SK-N-SH treated with all-trans-retinoic acid at 6 μM for 48 hours (cell line): ENCODE data around the gene DTX1.

Source experiments
- ATAC-seq: fragments of 200-7000 bp; cut with Tn5 transposase; 3 replicates; pipeline ENCODE4 v1.9.1; 2020; ENCODE audit warnings: mild to moderate bottlenecking, moderate library complexity
- BACH2 ChIP-seq: fragments of 250-450 bp; sonication (Bioruptor Pico); IDR thresholded peaks from 2 replicates; pipeline ENCODE4 v1.9.0; 2021; ENCODE audit warnings: mild to moderate bottlenecking, borderline replicate concordance
- CSDC2 ChIP-seq: fragments of 250-450 bp; sonication (Bioruptor Pico); IDR thresholded peaks from 2 replicates; pipeline ENCODE4 v1.5.0; 2020; ENCODE audit warnings: mild to moderate bottlenecking, moderate library complexity
- ESRRG ChIP-seq: fragments of 250-450 bp; sonication (Bioruptor Pico); IDR thresholded peaks from 2 replicates; pipeline ENCODE4 v1.6.1; 2021; ENCODE audit warnings: mild to moderate bottlenecking
- GLIS3 ChIP-seq: fragments of 250-450 bp; sonication (Bioruptor Pico); IDR thresholded peaks from 2 replicates; pipeline ENCODE4 v1.5.0; 2020; ENCODE audit warnings: mild to moderate bottlenecking, moderate library complexity
- ISL1 ChIP-seq: fragments of 250-450 bp; sonication (Bioruptor Pico); IDR thresholded peaks from 2 replicates; pipeline ENCODE4 v2.1.2; 2022; ENCODE audit warnings: mild to moderate bottlenecking, moderate library complexity
- PPARA ChIP-seq: fragments of 250-450 bp; sonication (Bioruptor Pico); IDR thresholded peaks from 2 replicates; pipeline ENCODE4 v1.5.0; 2020; ENCODE audit warnings: mild to moderate bottlenecking, borderline replicate concordance
- RARB ChIP-seq: fragments of 250-450 bp; sonication (Bioruptor Pico); IDR thresholded peaks from 2 replicates; pipeline ENCODE4 v1.8.0; 2021; ENCODE audit warnings: mild to moderate bottlenecking, moderate library complexity
- SNAI2 ChIP-seq: fragments of 250-450 bp; sonication (Bioruptor Pico); IDR thresholded peaks from 2 replicates; pipeline ENCODE4 v1.5.0; 2020; ENCODE audit warnings: mild to moderate bottlenecking, moderate library complexity
- TCF4 ChIP-seq: fragments of 250-450 bp; sonication (Bioruptor Pico); IDR thresholded peaks from 2 replicates; pipeline ENCODE4 v1.8.0; 2021; ENCODE audit warnings: mild to moderate bottlenecking, moderate library complexity, borderline replicate concordance
- TOX ChIP-seq: fragments of 250-450 bp; sonication (Bioruptor Pico); IDR thresholded peaks from 2 replicates; pipeline ENCODE4 v1.8.0; 2021; ENCODE audit warnings: mild to moderate bottlenecking, moderate library complexity, borderline replicate concordance
- ZC3H10 ChIP-seq: fragments of 250-450 bp; sonication (Bioruptor Pico); IDR thresholded peaks from 2 replicates; pipeline ENCODE4 v1.5.1; 2021; ENCODE audit warnings: mild to moderate bottlenecking, moderate library complexity
- ZFP3 ChIP-seq: fragments of 250-450 bp; sonication (Bioruptor Pico); IDR thresholded peaks from 2 replicates; pipeline ENCODE4 v1.5.0; 2020; ENCODE audit warnings: mild to moderate bottlenecking, moderate library complexity
- ZFP30 ChIP-seq: fragments of 450-650 bp; formaldehyde crosslinking; IDR thresholded peaks from 2 replicates; pipeline ENCODE4 v1.5.0; 2022; ENCODE audit warnings: mild to moderate bottlenecking, moderate library complexity
- ZNF565 ChIP-seq: fragments of 450-650 bp; formaldehyde crosslinking; conservative IDR thresholded peaks from 2 replicates; pipeline ENCODE4 v1.5.0; 2020; ENCODE audit warnings: low read depth, mild to moderate bottlenecking, moderate library complexity
- ZNF70 ChIP-seq: fragments of 450-650 bp; formaldehyde crosslinking; IDR thresholded peaks from 2 replicates; pipeline ENCODE4 v1.5.0; 2020; ENCODE audit warnings: mild to moderate bottlenecking, moderate library complexity
- ZNF8 ChIP-seq: fragments of 450-650 bp; formaldehyde crosslinking; IDR thresholded peaks from 2 replicates; pipeline ENCODE4 v1.5.0; 2020; ENCODE audit warnings: mild to moderate bottlenecking, moderate library complexity
- TF ChIP-seq, protein P1 (sequence below): fragments of 250-450 bp; sonication (Bioruptor Pico); IDR thresholded peaks from 2 replicates; pipeline ENCODE4 v1.8.0; 2020; ENCODE audit warnings: mild to moderate bottlenecking, moderate library complexity, borderline replicate concordance
- TF ChIP-seq, protein P2 (sequence below): fragments of 250-450 bp; sonication (Bioruptor Pico); IDR thresholded peaks from 2 replicates; pipeline ENCODE4 v1.5.1; 2021; ENCODE audit warnings: mild to moderate bottlenecking, moderate library complexity
- TF ChIP-seq, protein P3 (sequence below): fragments of 250-450 bp; sonication (Bioruptor Pico); IDR thresholded peaks from 2 replicates; pipeline ENCODE4 v1.5.1; 2020; ENCODE audit warnings: low read depth, mild to moderate bottlenecking, moderate library complexity
- TF ChIP-seq, protein P4 (sequence below): fragments of 250-450 bp; sonication (Bioruptor Pico); IDR thresholded peaks from 2 replicates; pipeline ENCODE4 v1.5.0; 2020; ENCODE audit warnings: mild to moderate bottlenecking, moderate library complexity

Gene DTX1

DNA sequence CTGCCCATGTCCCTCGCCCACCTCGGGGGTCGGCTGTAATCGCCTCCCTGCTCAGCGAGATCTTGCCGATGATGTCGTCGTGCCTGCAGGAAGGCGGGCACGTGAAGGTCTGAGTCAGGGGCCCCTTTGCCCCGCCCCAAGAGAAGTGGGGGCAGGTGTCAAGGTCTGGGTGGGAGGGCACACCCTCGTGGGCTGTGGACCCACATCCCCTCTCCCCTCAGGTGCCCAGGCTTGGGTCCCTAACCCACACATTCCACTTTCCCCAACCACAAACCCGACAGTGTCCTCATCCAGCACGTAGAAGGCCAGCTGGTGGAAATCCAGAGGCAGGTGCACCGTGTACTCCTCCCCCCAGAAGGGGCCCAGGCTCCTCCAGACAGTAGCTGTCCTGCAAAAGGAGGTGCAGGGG is 71.3 kb downstream of the DTX1 start:
- no peak for TF ChIP-seq SNAI2 (CRISPR knock-in tag)
- TF ChIP-seq, protein P1, sequence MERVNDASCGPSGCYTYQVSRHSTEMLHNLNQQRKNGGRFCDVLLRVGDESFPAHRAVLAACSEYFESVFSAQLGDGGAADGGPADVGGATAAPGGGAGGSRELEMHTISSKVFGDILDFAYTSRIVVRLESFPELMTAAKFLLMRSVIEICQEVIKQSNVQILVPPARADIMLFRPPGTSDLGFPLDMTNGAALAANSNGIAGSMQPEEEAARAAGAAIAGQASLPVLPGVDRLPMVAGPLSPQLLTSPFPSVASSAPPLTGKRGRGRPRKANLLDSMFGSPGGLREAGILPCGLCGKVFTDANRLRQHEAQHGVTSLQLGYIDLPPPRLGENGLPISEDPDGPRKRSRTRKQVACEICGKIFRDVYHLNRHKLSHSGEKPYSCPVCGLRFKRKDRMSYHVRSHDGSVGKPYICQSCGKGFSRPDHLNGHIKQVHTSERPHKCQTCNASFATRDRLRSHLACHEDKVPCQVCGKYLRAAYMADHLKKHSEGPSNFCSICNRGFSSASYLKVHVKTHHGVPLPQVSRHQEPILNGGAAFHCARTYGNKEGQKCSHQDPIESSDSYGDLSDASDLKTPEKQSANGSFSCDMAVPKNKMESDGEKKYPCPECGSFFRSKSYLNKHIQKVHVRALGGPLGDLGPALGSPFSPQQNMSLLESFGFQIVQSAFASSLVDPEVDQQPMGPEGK = no peak
- TF ChIP-seq ISL1 (CRISPR knock-in tag) = no peak
- TF ChIP-seq TCF4 = no peak
- TF ChIP-seq ZNF8 = no peak
- no peak for ATAC-seq

DNA sequence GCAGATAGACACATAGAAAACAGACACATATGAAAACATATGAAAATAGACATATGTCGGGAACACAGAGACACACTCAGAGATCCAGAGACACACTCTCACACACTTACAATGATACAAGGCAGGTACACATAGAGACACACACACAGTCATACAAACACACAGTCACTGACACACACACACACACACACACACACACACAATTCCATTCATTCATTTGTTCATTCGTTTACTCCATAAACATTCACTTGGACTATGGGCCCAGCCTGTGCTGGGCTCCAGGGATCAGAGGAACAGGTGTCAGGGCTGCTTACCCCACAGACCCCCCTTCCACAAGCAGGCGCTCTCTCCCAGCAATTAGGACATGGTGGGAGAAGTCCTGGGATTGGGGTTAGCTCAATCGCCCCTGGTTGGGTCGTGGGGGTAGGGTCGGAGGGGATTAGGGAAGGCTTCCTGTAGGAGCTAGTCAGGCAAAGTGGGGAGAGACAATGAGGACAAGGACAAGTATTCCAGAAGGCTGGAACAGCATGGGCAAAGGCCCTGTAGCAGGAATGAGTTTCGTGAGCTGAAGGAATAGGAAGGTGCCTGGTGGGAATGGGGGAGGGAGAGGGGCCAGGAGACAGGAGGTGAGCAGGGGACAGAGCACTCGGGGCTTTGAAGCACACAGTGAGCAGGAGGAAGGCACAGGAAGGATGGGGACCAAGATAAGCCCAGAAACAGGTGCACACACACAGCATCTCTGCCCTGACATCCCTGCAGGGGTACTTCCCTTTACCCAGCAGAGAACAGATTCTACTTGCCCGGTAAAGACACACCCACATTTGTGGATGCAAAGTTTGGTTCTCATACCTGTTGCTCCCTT is 72.5 kb downstream of the DTX1 start:
- TF ChIP-seq ZFP30 (no peak), CSDC2 (CRISPR knock-in tag) (no peak), BACH2 (CRISPR knock-in tag) (no peak), GLIS3 (no peak)
- ATAC-seq = no peak

DNA sequence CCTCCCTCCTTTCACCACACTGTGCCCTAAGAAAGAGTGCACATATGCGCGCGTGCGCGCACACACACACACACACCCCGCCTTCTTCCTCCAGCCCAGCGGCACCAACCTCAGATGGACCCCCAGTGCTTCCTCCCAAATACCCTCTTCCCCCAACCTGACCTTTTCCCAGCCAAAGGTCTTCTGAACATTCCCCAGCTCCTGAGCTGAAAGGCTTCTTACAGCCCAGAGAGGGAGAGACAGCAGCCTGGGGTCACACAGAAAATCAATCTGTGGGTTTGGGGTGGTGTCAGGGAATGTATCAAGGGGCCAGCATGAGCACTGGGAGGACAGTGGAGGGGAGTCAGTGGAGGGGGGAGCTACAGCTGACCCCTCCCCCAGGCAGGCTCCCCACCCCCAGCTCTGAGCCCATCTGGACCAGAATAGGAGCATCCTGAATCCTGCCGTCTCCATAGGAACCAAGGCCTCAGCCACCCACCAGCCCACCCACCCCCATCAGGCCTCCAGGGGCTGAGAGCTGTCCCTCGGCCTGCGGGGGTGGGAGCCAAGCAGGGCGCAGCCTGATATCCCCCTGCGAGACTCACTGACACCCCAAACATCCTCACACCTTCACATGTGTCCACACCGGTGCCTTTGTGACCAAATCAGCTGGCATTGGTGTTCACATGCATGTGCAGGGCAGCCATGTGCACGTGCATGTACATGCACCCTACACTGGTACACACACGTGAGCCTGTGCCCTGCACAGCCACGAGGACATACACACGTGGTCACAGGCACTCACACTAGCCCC is 73.3 kb downstream of the DTX1 start:
- TF ChIP-seq ZNF565 (CRISPR knock-in tag) (no peak), TCF4 (no peak), ZFP3 (CRISPR knock-in tag) (no peak), TOX (CRISPR knock-in tag) (no peak), RARB (no peak), GLIS3 (no peak), ZNF70 (no peak), ISL1 (CRISPR knock-in tag) (no peak), ZFP30 (no peak)
- TF ChIP-seq, protein P2, sequence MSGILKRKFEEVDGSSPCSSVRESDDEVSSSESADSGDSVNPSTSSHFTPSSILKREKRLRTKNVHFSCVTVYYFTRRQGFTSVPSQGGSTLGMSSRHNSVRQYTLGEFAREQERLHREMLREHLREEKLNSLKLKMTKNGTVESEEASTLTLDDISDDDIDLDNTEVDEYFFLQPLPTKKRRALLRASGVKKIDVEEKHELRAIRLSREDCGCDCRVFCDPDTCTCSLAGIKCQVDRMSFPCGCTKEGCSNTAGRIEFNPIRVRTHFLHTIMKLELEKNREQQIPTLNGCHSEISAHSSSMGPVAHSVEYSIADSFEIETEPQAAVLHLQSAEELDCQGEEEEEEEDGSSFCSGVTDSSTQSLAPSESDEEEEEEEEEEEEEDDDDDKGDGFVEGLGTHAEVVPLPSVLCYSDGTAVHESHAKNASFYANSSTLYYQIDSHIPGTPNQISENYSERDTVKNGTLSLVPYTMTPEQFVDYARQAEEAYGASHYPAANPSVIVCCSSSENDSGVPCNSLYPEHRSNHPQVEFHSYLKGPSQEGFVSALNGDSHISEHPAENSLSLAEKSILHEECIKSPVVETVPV (CRISPR knock-in tag) = no peak
- ATAC-seq = no peak

DNA sequence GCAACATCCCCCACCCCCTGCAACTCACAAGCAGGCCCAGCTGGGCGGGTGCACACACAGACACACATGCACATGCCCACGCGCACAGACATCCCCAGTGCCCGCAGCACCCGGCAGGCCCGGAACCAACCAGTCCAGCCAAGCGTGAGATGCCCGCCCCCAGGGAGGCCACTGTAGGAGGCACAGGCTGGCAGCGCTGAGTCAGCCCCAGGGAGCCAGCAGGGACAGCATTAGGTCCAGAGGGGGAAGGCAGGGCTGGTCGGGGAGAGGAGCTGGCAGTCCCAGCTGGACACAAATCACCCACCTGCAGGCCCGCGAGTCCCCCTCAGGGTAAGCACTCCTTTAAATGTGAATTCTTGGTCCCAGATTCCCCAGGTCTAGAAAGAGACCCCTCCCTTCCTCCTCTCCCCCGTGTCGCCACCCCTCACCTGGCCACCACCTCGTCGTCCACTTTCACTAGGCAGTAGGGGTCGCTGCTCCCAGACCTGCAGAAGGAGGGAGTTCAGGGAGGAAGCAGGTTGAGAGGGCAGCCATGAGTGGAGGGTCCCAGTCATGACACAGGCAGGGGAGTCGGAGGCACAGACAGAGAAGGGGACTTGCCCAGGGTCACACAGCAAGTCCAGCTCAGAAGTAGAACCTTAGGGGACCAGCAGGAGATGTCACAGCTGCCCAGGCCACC is 74.1 kb downstream of the DTX1 start:
- TF ChIP-seq, protein P3, sequence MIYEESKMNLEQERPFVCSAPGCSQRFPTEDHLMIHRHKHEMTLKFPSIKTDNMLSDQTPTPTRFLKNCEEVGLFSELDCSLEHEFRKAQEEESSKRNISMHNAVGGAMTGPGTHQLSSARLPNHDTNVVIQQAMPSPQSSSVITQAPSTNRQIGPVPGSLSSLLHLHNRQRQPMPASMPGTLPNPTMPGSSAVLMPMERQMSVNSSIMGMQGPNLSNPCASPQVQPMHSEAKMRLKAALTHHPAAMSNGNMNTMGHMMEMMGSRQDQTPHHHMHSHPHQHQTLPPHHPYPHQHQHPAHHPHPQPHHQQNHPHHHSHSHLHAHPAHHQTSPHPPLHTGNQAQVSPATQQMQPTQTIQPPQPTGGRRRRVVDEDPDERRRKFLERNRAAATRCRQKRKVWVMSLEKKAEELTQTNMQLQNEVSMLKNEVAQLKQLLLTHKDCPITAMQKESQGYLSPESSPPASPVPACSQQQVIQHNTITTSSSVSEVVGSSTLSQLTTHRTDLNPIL = no peak
- no peak for TF ChIP-seq PPARA (CRISPR knock-in tag)
- TF ChIP-seq, all 23 proteins: peak for 0
- peak; percentile 59 for ATAC-seq

DNA sequence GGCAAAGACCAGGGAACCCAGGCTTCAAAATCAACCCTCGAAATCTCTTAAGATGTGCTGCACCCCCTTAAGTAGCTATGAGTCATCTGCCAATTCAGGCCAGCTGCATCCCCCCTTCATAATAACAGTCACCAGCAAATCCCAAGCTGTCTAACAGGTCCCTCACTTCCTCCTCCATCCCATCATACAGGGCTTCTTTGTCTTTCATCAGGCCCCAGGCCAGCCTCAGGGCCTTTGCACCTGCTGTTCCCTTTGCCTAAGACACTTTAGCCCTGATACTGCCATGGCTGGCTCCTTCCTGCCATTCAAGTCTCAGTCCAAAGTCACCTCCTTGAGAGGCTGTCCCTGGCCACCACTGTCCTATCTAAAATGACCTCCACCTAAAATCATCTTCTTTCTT is 75.0 kb downstream of the DTX1 start:
- no peak for TF ChIP-seq PPARA (CRISPR knock-in tag)
- TF ChIP-seq ISL1 (CRISPR knock-in tag) = no peak
- TF ChIP-seq CSDC2 (CRISPR knock-in tag) = no peak
- TF ChIP-seq, protein P4, sequence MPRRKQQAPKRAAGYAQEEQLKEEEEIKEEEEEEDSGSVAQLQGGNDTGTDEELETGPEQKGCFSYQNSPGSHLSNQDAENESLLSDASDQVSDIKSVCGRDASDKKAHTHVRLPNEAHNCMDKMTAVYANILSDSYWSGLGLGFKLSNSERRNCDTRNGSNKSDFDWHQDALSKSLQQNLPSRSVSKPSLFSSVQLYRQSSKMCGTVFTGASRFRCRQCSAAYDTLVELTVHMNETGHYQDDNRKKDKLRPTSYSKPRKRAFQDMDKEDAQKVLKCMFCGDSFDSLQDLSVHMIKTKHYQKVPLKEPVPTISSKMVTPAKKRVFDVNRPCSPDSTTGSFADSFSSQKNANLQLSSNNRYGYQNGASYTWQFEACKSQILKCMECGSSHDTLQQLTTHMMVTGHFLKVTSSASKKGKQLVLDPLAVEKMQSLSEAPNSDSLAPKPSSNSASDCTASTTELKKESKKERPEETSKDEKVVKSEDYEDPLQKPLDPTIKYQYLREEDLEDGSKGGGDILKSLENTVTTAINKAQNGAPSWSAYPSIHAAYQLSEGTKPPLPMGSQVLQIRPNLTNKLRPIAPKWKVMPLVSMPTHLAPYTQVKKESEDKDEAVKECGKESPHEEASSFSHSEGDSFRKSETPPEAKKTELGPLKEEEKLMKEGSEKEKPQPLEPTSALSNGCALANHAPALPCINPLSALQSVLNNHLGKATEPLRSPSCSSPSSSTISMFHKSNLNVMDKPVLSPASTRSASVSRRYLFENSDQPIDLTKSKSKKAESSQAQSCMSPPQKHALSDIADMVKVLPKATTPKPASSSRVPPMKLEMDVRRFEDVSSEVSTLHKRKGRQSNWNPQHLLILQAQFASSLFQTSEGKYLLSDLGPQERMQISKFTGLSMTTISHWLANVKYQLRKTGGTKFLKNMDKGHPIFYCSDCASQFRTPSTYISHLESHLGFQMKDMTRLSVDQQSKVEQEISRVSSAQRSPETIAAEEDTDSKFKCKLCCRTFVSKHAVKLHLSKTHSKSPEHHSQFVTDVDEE (CRISPR knock-in tag) = no peak
- no peak for TF ChIP-seq ZC3H10
- TF ChIP-seq TOX (CRISPR knock-in tag) = no peak
- no peak for TF ChIP-seq RARB
- no peak for TF ChIP-seq TCF4
- TF ChIP-seq ZFP30 = no peak
- TF ChIP-seq BACH2 (CRISPR knock-in tag) = no peak
- TF ChIP-seq ESRRG (CRISPR knock-in tag) = no peak
- TF ChIP-seq ZNF565 (CRISPR knock-in tag) = no peak
- TF ChIP-seq, protein P2 (CRISPR knock-in tag) = no peak
- TF ChIP-seq, all 23 proteins: peak for 0
- no peak for ATAC-seq
